ENCODE results near the gene HELQ.

Gene HELQ

GRCh38 chr4:83456184-83456501 lies 520 bp upstream of the HELQ start:
- peak overlapping the region; percentile 71 for H3K4me3 ChIP-seq (ENCODE audit: low read length)
- DNase-seq (ENCODE audit: low read depth) = no peak
- no peak for TF ChIP-seq CTCF (IDR thresholded peaks at IDR 0.05; ENCODE audit: insufficient read depth, low read depth, low read length, missing control alignments)

- peak; percentile 4 for DNase-seq (ENCODE audit: low read depth)
- peak overlapping the region; percentile 71 for H3K4me3 ChIP-seq (ENCODE audit: low read length)
- TF ChIP-seq CTCF (IDR thresholded peaks at IDR 0.05; ENCODE audit: insufficient read depth, low read depth, low read length, missing control alignments) = no peak
Observed at GRCh38 chr4:83454686-83455085, 937 bp downstream of the HELQ start.

DNA sequence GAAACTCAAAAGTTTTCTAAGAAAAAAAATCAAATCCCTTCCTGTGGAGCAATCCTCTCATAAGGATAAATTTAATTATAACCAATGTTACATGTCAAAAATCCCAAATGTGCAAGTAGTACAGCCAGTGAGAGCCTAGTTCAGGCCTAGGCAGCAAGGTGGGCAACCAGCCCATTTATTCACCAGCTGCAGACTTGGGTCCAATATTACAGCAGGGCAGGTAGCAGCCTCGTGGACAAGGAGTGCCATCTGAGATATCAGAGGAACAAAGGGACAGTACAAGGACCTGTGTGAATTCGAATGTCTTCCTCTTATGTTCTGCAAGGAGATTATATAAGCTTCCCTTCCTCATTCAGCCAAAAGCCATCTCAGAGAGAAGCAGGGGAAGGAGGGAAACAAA lies 6.6 kb downstream of the HELQ start:
- H3K4me3 ChIP-seq (ENCODE audit: low read length) = no peak overlapping the region
- TF ChIP-seq CTCF (IDR thresholded peaks at IDR 0.05; ENCODE audit: insufficient read depth, low read depth, low read length, missing control alignments) = no peak
- DNase-seq (ENCODE audit: low read depth) = no peak

- H3K4me3 ChIP-seq (ENCODE audit: low read length) = no peak overlapping the region
- DNase-seq (ENCODE audit: low read depth) = no peak
- no peak for TF ChIP-seq CTCF (IDR thresholded peaks at IDR 0.05; ENCODE audit: insufficient read depth, low read depth, low read length, missing control alignments)
Observed at GRCh38 chr4:83440899-83441298, 14.7 kb downstream of the HELQ start.

GRCh38 chr4:83440148-83440814 lies 15.3 kb downstream of the HELQ start:
- no peak overlapping the region for H3K4me3 ChIP-seq (ENCODE audit: low read length)
- TF ChIP-seq CTCF (IDR thresholded peaks at IDR 0.05; ENCODE audit: insufficient read depth, low read depth, low read length, missing control alignments) = no peak
- no peak for DNase-seq (ENCODE audit: low read depth)

- peak; percentile 52 for DNase-seq (ENCODE audit: low read depth)
- H3K4me3 ChIP-seq (ENCODE audit: low read length) = no peak overlapping the region
- TF ChIP-seq CTCF (IDR thresholded peaks at IDR 0.05; ENCODE audit: insufficient read depth, low read depth, low read length, missing control alignments) = no peak
Observed at GRCh38 chr4:83438719-83439118, 16.9 kb downstream of the HELQ start.

GRCh38 chr4:83436680-83437079 lies 18.9 kb downstream of the HELQ start:
- H3K4me3 ChIP-seq (ENCODE audit: low read length) = no peak overlapping the region
- no peak for DNase-seq (ENCODE audit: low read depth)
- TF ChIP-seq CTCF (IDR thresholded peaks at IDR 0.05; ENCODE audit: insufficient read depth, low read depth, low read length, missing control alignments) = no peak

Data from epithelial cell of esophagus (primary cell).